ENCODE data around the gene ADD3. TPM values are rescaled to one million over a fixed set of nuclear protein-coding genes. Genes with fewer than 3 reads are reported as not detected.

Gene ADD3
- total RNA-seq, 1 experiment from 2014 or later, result 59.9 TPM

DNA sequence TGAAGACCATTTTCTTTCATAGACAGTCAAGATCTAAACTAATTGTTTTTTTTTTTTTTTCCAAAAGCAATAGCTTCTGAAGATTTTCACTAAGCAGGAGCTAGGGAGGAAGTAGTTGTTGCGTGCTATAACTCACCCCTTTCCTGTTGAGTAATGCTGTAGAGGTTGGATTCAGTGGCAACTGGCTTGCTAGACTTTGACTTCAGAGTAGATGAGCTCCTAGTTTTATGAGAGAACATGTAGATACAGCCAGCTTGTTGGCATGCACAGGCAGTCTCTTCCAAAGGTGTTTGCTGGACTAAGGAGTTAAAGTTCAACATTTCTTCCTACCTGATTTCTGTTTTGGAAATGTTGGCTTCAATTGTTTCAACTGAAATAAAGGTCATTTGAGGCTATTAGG is 133.4 kb downstream of the ADD3 start:
- H3K27ac Mint-ChIP-seq, result no peak overlapping the region
- no peak overlapping the region for H2BK15ac ChIP-seq (ENCODE audit: low read depth, low read length)
- no peak overlapping the region for H3K9ac ChIP-seq (ENCODE audit: extremely low read depth, insufficient read length, low read length)
- no peak overlapping the region for H2AK5ac ChIP-seq (ENCODE audit: insufficient read length, low read length)
- H4K5ac ChIP-seq (ENCODE audit: insufficient read length, low read depth, low read length), result no peak overlapping the region
- no peaks in the 10 kb centered on the region for H3K9me3 ChIP-seq (ENCODE audit: control insufficient read depth, low read depth, low read length)
- H3T11ph ChIP-seq (ENCODE audit: low read length), result no peak overlapping the region
- H3K4me1 ChIP-seq (ENCODE audit: insufficient read depth, low read length), result no peaks in the 10 kb centered on the region
- H2BK20ac ChIP-seq (ENCODE audit: low read depth, low read length, poor library complexity, severe bottlenecking), result no peak overlapping the region
- TF ChIP-seq, protein P1, sequence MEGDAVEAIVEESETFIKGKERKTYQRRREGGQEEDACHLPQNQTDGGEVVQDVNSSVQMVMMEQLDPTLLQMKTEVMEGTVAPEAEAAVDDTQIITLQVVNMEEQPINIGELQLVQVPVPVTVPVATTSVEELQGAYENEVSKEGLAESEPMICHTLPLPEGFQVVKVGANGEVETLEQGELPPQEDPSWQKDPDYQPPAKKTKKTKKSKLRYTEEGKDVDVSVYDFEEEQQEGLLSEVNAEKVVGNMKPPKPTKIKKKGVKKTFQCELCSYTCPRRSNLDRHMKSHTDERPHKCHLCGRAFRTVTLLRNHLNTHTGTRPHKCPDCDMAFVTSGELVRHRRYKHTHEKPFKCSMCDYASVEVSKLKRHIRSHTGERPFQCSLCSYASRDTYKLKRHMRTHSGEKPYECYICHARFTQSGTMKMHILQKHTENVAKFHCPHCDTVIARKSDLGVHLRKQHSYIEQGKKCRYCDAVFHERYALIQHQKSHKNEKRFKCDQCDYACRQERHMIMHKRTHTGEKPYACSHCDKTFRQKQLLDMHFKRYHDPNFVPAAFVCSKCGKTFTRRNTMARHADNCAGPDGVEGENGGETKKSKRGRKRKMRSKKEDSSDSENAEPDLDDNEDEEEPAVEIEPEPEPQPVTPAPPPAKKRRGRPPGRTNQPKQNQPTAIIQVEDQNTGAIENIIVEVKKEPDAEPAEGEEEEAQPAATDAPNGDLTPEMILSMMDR (conservative IDR thresholded peaks at IDR 0.05), result no peak
- no peak overlapping the region for H2BK5ac ChIP-seq (ENCODE audit: insufficient read length, low read length)
- H3K14ac ChIP-seq (ENCODE audit: insufficient read depth, low read length), result no peak overlapping the region
- no peak overlapping the region for H2BK12ac ChIP-seq (ENCODE audit: insufficient read length, low read depth, low read length)
- H3K56ac ChIP-seq (ENCODE audit: insufficient read length, low read depth, low read length), result no peak overlapping the region
- H3K27me3 ChIP-seq (ENCODE audit: insufficient read depth, low read length), result no peaks in the 10 kb centered on the region
- no peak for DNase-seq
- no peak overlapping the region for H3K27ac ChIP-seq (ENCODE audit: insufficient read length, low read depth, low read length)
- no peaks in the 10 kb centered on the region for H3K79me2 ChIP-seq (ENCODE audit: insufficient read depth, low read length)
- peaks cover 30% of the 10 kb centered on the region for H3K27me3 Mint-ChIP-seq (ENCODE audit: low read depth)
- H4K91ac ChIP-seq (ENCODE audit: insufficient read length, low read depth, low read length), result no peak overlapping the region
- H3K18ac ChIP-seq (ENCODE audit: insufficient read length, low read depth, low read length), result no peak overlapping the region
- H3K79me1 ChIP-seq (ENCODE audit: insufficient read depth, low read depth, low read length, poor library complexity, severe bottlenecking), result no peaks in the 10 kb centered on the region
- H3K36me3 Mint-ChIP-seq (ENCODE audit: insufficient read depth in 1 of 3, low read depth in 3 of 3), result no peaks in the 10 kb centered on the region
- H3K4me3 Mint-ChIP-seq, result no peak overlapping the region
- no peak overlapping the region for H3K23ac ChIP-seq (ENCODE audit: insufficient read length, low read depth, low read length)
- H3K4ac ChIP-seq (ENCODE audit: low read depth, low read length), result no peak overlapping the region
- no peak overlapping the region for H4K8ac ChIP-seq (replicated peaks; ENCODE audit: insufficient read length, low read depth, low read length)
- H2BK120ac ChIP-seq (ENCODE audit: low read depth, low read length, poor library complexity, severe bottlenecking), result no peak overlapping the region
- WGBS (ENCODE audit: extremely low coverage, insufficient read length, low lambda C conversion rate), result no CpG with 5 or more reads among the region's 1 CpG
- H2AFZ ChIP-seq (ENCODE audit: low read length), result no peak overlapping the region
- no peak overlapping the region for H3K4me2 ChIP-seq (ENCODE audit: insufficient read depth, insufficient read length, low read length)
- H3K4me1 Mint-ChIP-seq, result peaks cover 2 to 7% of the 10 kb centered on the region in 2 experiments; a peak in 3 of 4 replicates
- no peaks in the 10 kb centered on the region for H4K20me1 ChIP-seq (ENCODE audit: control insufficient read depth, insufficient read depth, insufficient read length)
- H3K23me2 ChIP-seq (ENCODE audit: insufficient read length, low read depth, low read length, poor library complexity, severe bottlenecking), result no peaks in the 10 kb centered on the region
- H3K9me3 Mint-ChIP-seq, result no peaks in the 10 kb centered on the region

Data from H9 (cell line).